A549 (cell line): ENCODE measurements around the gene LTBP4. TPM values are rescaled to one million over a fixed set of nuclear protein-coding genes. Genes with fewer than 3 reads are reported as not detected.

Experiments used
- ATAC-seq, 2 experiments: fragments of 200-7000 bp in 1 of 2; fragments of >200 bp in 1 of 2; cut with Nextera tagmentation in 1 of 2; cut with Tn5 transposase in 1 of 2; 3 replicates each; pipeline versions ENCODE4 v1.8.0 to v1.9.1; 2018 to 2020; ENCODE audit warnings: mild to moderate bottlenecking in 1 of 2, moderate library complexity in 1 of 2
- CTCF ChIA-PET: fragments of 300-600 bp; sonication (Branson Sonifier 250); formaldehyde crosslinking; extraction: SDS; loops from one replicate; lab custom pipeline; 2021; ENCODE audit warnings: antibody characterized with exemption, inconsistent platforms; lab: Yijun Ruan, JAX
- POLR2A ChIA-PET: fragments of 350-600 bp; formaldehyde crosslinking; extraction: SDS; loops from one replicate; lab custom pipeline; 2021; ENCODE audit warnings: antibody characterized with exemption, inconsistent platforms; lab: Yijun Ruan, JAX
- DNase-seq, 2 experiments: peaks; one replicate each; pipeline versions ENCODE4 v3.0.0 to v3.0.0-alpha.2; 2011 to 2016; ENCODE audit warnings: low read depth in 1 of 2, low spot score in 1 of 2
- FAIRE-seq: peaks from 2 replicates; lab custom pipeline; 2011; peaks lifted over from hg19 to GRCh38; lab: Jason Lieb, UNC
- H3K27ac ChIP-seq, 2 experiments: fragments of >200 bp; sonication (Bioruptor Twin); formaldehyde crosslinking; 3 replicates each; pipeline ENCODE4 v1.5.1; 2016 to 2017
- H3K4me1 ChIP-seq: fragments of >200 bp; sonication (Bioruptor Twin); formaldehyde crosslinking; 3 replicates; pipeline ENCODE4 v1.6.1; 2016
- H3K4me2 ChIP-seq: fragments of >200 bp; sonication (Bioruptor Twin); formaldehyde crosslinking; 3 replicates; pipeline ENCODE4 v1.6.1; 2016
- H3K4me3 ChIP-seq: fragments of >200 bp; sonication (Bioruptor Twin); formaldehyde crosslinking; 3 replicates; pipeline ENCODE4 v1.5.1; 2016
- H3K9me3 ChIP-seq: fragments of >200 bp; sonication (Bioruptor Twin); formaldehyde crosslinking; 3 replicates; pipeline ENCODE4 v1.6.1; 2016
- BHLHE40 ChIP-seq: IDR thresholded peaks from 2 replicates; pipeline ENCODE4 v1.6.1; 2012; ENCODE audit warnings: low read depth, low read length, inconsistent platforms
- CBX2 ChIP-seq: fragments of 200-600 bp; sonication (generic); IDR thresholded peaks from 2 replicates; pipeline ENCODE4 v1.6.1; 2016; ENCODE audit warnings: low read depth, mild to moderate bottlenecking, borderline replicate concordance
- CEBPB ChIP-seq, 2 experiments: fragments of >200 bp in 1 of 2; sonication (Bioruptor Twin) in 1 of 2; formaldehyde crosslinking in 1 of 2; IDR thresholded peaks; 2 replicates each; pipeline ENCODE4 v1.6.1; 2012 to 2016
- EHMT2 ChIP-seq: fragments of 200-600 bp; sonication (generic); IDR thresholded peaks from 2 replicates; pipeline ENCODE4 v1.6.1; 2016; ENCODE audit warnings: antibody characterized with exemption, low read depth, mild to moderate bottlenecking, moderate library complexity
- ELK1 ChIP-seq: fragments of 150-350 bp; IDR thresholded peaks from 2 replicates; pipeline ENCODE4 v1.6.1; 2014; ENCODE audit warnings: low read depth, mild to moderate bottlenecking, low read length
- FOSL2 ChIP-seq, 2 experiments: fragments of 450-650 bp in 1 of 2; fragments of >200 bp in 1 of 2; sonication (Bioruptor Twin) in 1 of 2; formaldehyde crosslinking; IDR thresholded peaks; 2 replicates each; pipeline versions ENCODE4 v1.5.0 to v1.6.1; 2016 to 2020; ENCODE audit warnings: mild to moderate bottlenecking in 1 of 2, moderate library complexity in 1 of 2
- HEYL ChIP-seq: fragments of 250-450 bp; sonication (Bioruptor Pico); IDR thresholded peaks from 2 replicates; pipeline ENCODE4 v1.8.0; 2021; ENCODE audit warnings: mild to moderate bottlenecking, moderate library complexity
- HOXA7 ChIP-seq: fragments of 250-450 bp; sonication (Bioruptor Pico); IDR thresholded peaks from 2 replicates; pipeline ENCODE4 v1.5.0; 2020; ENCODE audit warnings: mild to moderate bottlenecking, moderate library complexity
- HOXB5 ChIP-seq: fragments of 250-450 bp; sonication (Bioruptor Pico); IDR thresholded peaks from 2 replicates; pipeline ENCODE4 v1.5.0; 2020; ENCODE audit warnings: mild to moderate bottlenecking, moderate library complexity
- POLR2A ChIP-seq: IDR thresholded peaks from 2 replicates; pipeline ENCODE4 v1.6.1; 2012; ENCODE audit warnings: mild to moderate bottlenecking, low read length
- POLR2AphosphoS2 ChIP-seq: conservative IDR thresholded peaks from 2 replicates; pipeline ENCODE4 v1.6.1; 2012; ENCODE audit warnings: low read length, improper control_type of control experiment, inconsistent platforms
- WGBS: methylation state at CpG from one replicate; pipeline ENCODE4 v1.1.6; 2017; ENCODE audit errors: missing lambda C conversion rate; 5-methylcytosine and 5-hydroxymethylcytosine counted together
- polyA plus RNA-seq, 4 experiments: library from polyadenylated mRNA; depleted of rRNA in 3 of 4; stranded (reverse); fragments of >200 nt; fragmentation: RNase III in 1 of 4; extraction: RNeasy Plus Mini Kit Qiagen cat#74134 plus additional on column Dnase treatment in 1 of 4; gene quantifications; 2 replicates in 3 of 4; 3 replicates in 1 of 4; pipeline ENCODE4 v1.2.3, GENCODE V29; 2011 to 2017
- TF ChIP-seq, protein P1 (sequence below): IDR thresholded peaks from 2 replicates; pipeline ENCODE4 v1.6.1; 2012; ENCODE audit warnings: low read depth, borderline replicate concordance

Gene LTBP4
- polyA plus RNA-seq, 2 of the 4 experiments (the other 2 are of a cell fraction) = 23.1 to 43.2 TPM

- no peak for TF ChIP-seq BHLHE40
Measured at GRCh38 chr19:40674291-40674690, 73.1 kb downstream of the LTBP4 start (continued).

DNA sequence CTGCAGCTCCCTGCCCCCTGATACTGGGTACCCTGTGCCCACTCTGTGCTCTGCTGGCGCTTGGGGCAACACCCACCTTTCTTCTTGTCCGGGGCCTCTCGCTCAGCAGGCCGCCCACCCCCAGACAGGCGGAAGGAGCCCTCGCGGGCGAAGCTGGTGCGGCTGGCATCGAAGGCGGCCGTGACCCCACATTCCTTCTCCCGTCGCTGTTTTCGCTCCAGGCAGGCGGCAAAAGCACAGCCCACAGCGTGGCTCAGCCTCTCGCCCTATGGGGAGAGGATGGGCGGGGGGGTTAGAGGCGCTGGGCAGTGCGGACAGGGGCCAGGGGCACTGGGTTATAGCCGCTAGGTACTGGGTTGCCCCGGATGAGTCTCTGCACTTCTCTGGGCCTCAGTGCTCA, 76.0 kb downstream of the LTBP4 start:
- no peak overlapping the region for H3K4me3 ChIP-seq
- no peaks in the 10 kb centered on the region for H3K4me1 ChIP-seq
- ChIA-PET POLR2A (no interaction called here), CTCF (interaction anchor here (0.8 to 14.9 kb wide), 5 partner anchors 11 to 121 kb away, joined by 3 to 140 read pairs (median 4); no protein-coding TSS in a partner anchor)
- ATAC-seq (no peak), DNase-seq (no peak), FAIRE-seq (no peak)
- H3K4me2 ChIP-seq = no peak overlapping the region
- no peak overlapping the region for H3K27ac ChIP-seq
- TF ChIP-seq ELK1 (no peak), CEBPB (IDR thresholded peaks at IDR 0.05) (no peak), POLR2AphosphoS2 (no peak), POLR2A (no peak), HEYL (CRISPR knock-in tag) (no peak), HOXA7 (CRISPR knock-in tag) (no peak), CBX2 (no peak), FOSL2 (IDR thresholded peaks at IDR 0.05) (no peak), FOSL2 (CRISPR knock-in tag; IDR thresholded peaks at IDR 0.05) (no peak), HOXB5 (CRISPR knock-in tag) (no peak), EHMT2 (no peak), BHLHE40 (no peak)
- TF ChIP-seq, protein P1, sequence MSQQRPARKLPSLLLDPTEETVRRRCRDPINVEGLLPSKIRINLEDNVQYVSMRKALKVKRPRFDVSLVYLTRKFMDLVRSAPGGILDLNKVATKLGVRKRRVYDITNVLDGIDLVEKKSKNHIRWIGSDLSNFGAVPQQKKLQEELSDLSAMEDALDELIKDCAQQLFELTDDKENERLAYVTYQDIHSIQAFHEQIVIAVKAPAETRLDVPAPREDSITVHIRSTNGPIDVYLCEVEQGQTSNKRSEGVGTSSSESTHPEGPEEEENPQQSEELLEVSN = no peak
- 96% methylated on average over 23 of the region's 23 CpGs for WGBS
- H3K9me3 ChIP-seq = no peaks in the 10 kb centered on the region

Other genes starting within 250 kb of the LTBP4 start
- 0.18 and 0.19 TPM in 2 replicates for gene HIPK4, start 211.2 kb upstream of the LTBP4 start, polyA plus RNA-seq (2011; rRNA removed)
- 0.20 to 0.25 TPM (median 0.24 TPM) in 3 replicates for gene HIPK4, start 211.2 kb upstream of the LTBP4 start, polyA plus RNA-seq (2017; fragmentation: RNase III; extraction: RNeasy Plus Mini Kit Qiagen cat#74134 plus additional on column Dnase treatment)
- gene PRX, start 188.0 kb upstream of the LTBP4 start, polyA plus RNA-seq (2011; rRNA removed) = 1.5 and 1.6 TPM in 2 replicates
- 1.3 to 1.8 TPM (median 1.8 TPM) in 3 replicates for gene PRX, start 188.0 kb upstream of the LTBP4 start, polyA plus RNA-seq (2017; fragmentation: RNase III; extraction: RNeasy Plus Mini Kit Qiagen cat#74134 plus additional on column Dnase treatment)
- 10.0 and 10.7 TPM in 2 replicates for gene SERTAD1, start 175.4 kb upstream of the LTBP4 start, polyA plus RNA-seq (2011; rRNA removed)
- gene SERTAD1, start 175.4 kb upstream of the LTBP4 start, polyA plus RNA-seq (2017; fragmentation: RNase III; extraction: RNeasy Plus Mini Kit Qiagen cat#74134 plus additional on column Dnase treatment) = 12.5 to 14.9 TPM (median 13.6 TPM) in 3 replicates
- gene SERTAD3, start 157.0 kb upstream of the LTBP4 start, polyA plus RNA-seq (2011; rRNA removed) = 40.2 and 41.7 TPM in 2 replicates
- 35.5 to 41.2 TPM (median 39.7 TPM) in 3 replicates for gene SERTAD3, start 157.0 kb upstream of the LTBP4 start, polyA plus RNA-seq (2017; fragmentation: RNase III; extraction: RNeasy Plus Mini Kit Qiagen cat#74134 plus additional on column Dnase treatment)
- gene BLVRB, start 135.6 kb upstream of the LTBP4 start, polyA plus RNA-seq (2011; rRNA removed) = 202 and 241 TPM in 2 replicates
- gene BLVRB, start 135.6 kb upstream of the LTBP4 start, polyA plus RNA-seq (2017; fragmentation: RNase III; extraction: RNeasy Plus Mini Kit Qiagen cat#74134 plus additional on column Dnase treatment) = 280 to 298 TPM (median 296 TPM) in 3 replicates
- gene SPTBN4, start 134.4 kb upstream of the LTBP4 start, polyA plus RNA-seq (2011; rRNA removed) = 1.4 and 2.2 TPM in 2 replicates
- 1.2 to 2.0 TPM (median 1.4 TPM) in 3 replicates for gene SPTBN4, start 134.4 kb upstream of the LTBP4 start, polyA plus RNA-seq (2017; fragmentation: RNase III; extraction: RNeasy Plus Mini Kit Qiagen cat#74134 plus additional on column Dnase treatment)
- 75.2 and 79.7 TPM in 2 replicates for gene SHKBP1, start 24.5 kb upstream of the LTBP4 start, polyA plus RNA-seq (2011; rRNA removed)
- gene SHKBP1, start 24.5 kb upstream of the LTBP4 start, polyA plus RNA-seq (2017; fragmentation: RNase III; extraction: RNeasy Plus Mini Kit Qiagen cat#74134 plus additional on column Dnase treatment) = 94.9 to 128 TPM (median 123 TPM) in 3 replicates
- gene NUMBL, start 89.3 kb downstream of the LTBP4 start, polyA plus RNA-seq (2011; rRNA removed) = 19.4 and 21.1 TPM in 2 replicates
- gene NUMBL, start 89.3 kb downstream of the LTBP4 start, polyA plus RNA-seq (2017; fragmentation: RNase III; extraction: RNeasy Plus Mini Kit Qiagen cat#74134 plus additional on column Dnase treatment) = 26.6 to 29.7 TPM (median 28.7 TPM) in 3 replicates
- 43.9 and 47.2 TPM in 2 replicates for gene COQ8B, start 115.5 kb downstream of the LTBP4 start, polyA plus RNA-seq (2011; rRNA removed)
- gene COQ8B, start 115.5 kb downstream of the LTBP4 start, polyA plus RNA-seq (2017; fragmentation: RNase III; extraction: RNeasy Plus Mini Kit Qiagen cat#74134 plus additional on column Dnase treatment) = 55.3 to 64.9 TPM (median 63.6 TPM) in 3 replicates
- gene ITPKC, start 115.7 kb downstream of the LTBP4 start, polyA plus RNA-seq (2011; rRNA removed) = 6.5 and 8.7 TPM in 2 replicates
- 7.9 to 8.6 TPM (median 8.1 TPM) in 3 replicates for gene ITPKC, start 115.7 kb downstream of the LTBP4 start, polyA plus RNA-seq (2017; fragmentation: RNase III; extraction: RNeasy Plus Mini Kit Qiagen cat#74134 plus additional on column Dnase treatment)
- gene ACTMAP, start 149.1 kb downstream of the LTBP4 start, polyA plus RNA-seq (2011; rRNA removed) = 7.8 and 11.7 TPM in 2 replicates
- 14.1 to 18.5 TPM (median 14.8 TPM) in 3 replicates for gene ACTMAP, start 149.1 kb downstream of the LTBP4 start, polyA plus RNA-seq (2017; fragmentation: RNase III; extraction: RNeasy Plus Mini Kit Qiagen cat#74134 plus additional on column Dnase treatment)
- 235 and 236 TPM in 2 replicates for gene SNRPA, start 149.8 kb downstream of the LTBP4 start, polyA plus RNA-seq (2011; rRNA removed)
- gene SNRPA, start 149.8 kb downstream of the LTBP4 start, polyA plus RNA-seq (2017; fragmentation: RNase III; extraction: RNeasy Plus Mini Kit Qiagen cat#74134 plus additional on column Dnase treatment) = 141 to 155 TPM (median 143 TPM) in 3 replicates
- not detected in 2 replicates for gene MIA, start 174.2 kb downstream of the LTBP4 start, polyA plus RNA-seq (2011; rRNA removed)
- not detected in 3 replicates for gene MIA, start 174.2 kb downstream of the LTBP4 start, polyA plus RNA-seq (2017; fragmentation: RNase III; extraction: RNeasy Plus Mini Kit Qiagen cat#74134 plus additional on column Dnase treatment)
- gene RAB4B, start 176.9 kb downstream of the LTBP4 start, polyA plus RNA-seq (2011; rRNA removed) = 20.7 and 25.0 TPM in 2 replicates
- 17.1 to 23.3 TPM (median 22.9 TPM) in 3 replicates for gene RAB4B, start 176.9 kb downstream of the LTBP4 start, polyA plus RNA-seq (2017; fragmentation: RNase III; extraction: RNeasy Plus Mini Kit Qiagen cat#74134 plus additional on column Dnase treatment)
- 34.7 and 45.5 TPM in 2 replicates for gene EGLN2, start 197.8 kb downstream of the LTBP4 start, polyA plus RNA-seq (2011; rRNA removed)
- 79.2 to 81.4 TPM (median 80.3 TPM) in 3 replicates for gene EGLN2, start 197.8 kb downstream of the LTBP4 start, polyA plus RNA-seq (2017; fragmentation: RNase III; extraction: RNeasy Plus Mini Kit Qiagen cat#74134 plus additional on column Dnase treatment)
- gene CYP2A6, start 249.1 kb downstream of the LTBP4 start, polyA plus RNA-seq (2011; rRNA removed) = not detected in 2 replicates
- not detected in 3 replicates for gene CYP2A6, start 249.1 kb downstream of the LTBP4 start, polyA plus RNA-seq (2017; fragmentation: RNase III; extraction: RNeasy Plus Mini Kit Qiagen cat#74134 plus additional on column Dnase treatment)